B cell (primary cell): Measurements from ENCODE around the gene GGTLC3. TPM values are rescaled to one million over a fixed set of nuclear protein-coding genes. Genes with fewer than 3 reads are reported as not detected.
"Not testable (repeated sequence)": the region's sequence is repeated elsewhere in the genome, so short reads cannot be mapped to it uniquely, and the experiment has no call there.

Source experiments
- ATAC-seq: fragments of 200-7000 bp; cut with Tn5 transposase; one replicate; pipeline ENCODE4 v1.10.0; 2021; ENCODE audit warnings: low read depth, mild to moderate bottlenecking, moderate number of reproducible peaks, moderate library complexity
- CTCF ChIA-PET: fragments of 350-600 bp; sonication (Branson Sonifier 250); formaldehyde crosslinking; loops from one replicate; lab custom pipeline; 2021; ENCODE audit warnings: antibody characterized with exemption, inconsistent platforms; lab: Charles Lee
- POLR2A ChIA-PET: fragments of 350-600 bp; sonication (Branson Sonifier 250); formaldehyde crosslinking; loops from one replicate; lab custom pipeline; 2021; ENCODE audit warnings: antibody characterized with exemption; lab: Charles Lee
- DNase-seq: peaks from one replicate; pipeline ENCODE4 v3.0.0; 2013
- H2AFZ ChIP-seq: 2 replicates; pipeline ENCODE4 v1.6.1; 2012; ENCODE audit warnings: mild to moderate bottlenecking, low read depth, low read length; ENCODE audit not compliant: insufficient read depth, poor library complexity, severe bottlenecking
- H3K27ac ChIP-seq, 2 donors: 1 replicate in 1 of 2; 2 replicates in 1 of 2; pipeline ENCODE4 v1.5.1; 2012 to 2013; ENCODE audit warnings: low read length in 2 of 2, mild to moderate bottlenecking in 2 of 2, moderate library complexity in 1 of 2
- H3K27me3 ChIP-seq, 4 experiments: fragments of 200-600 bp in 1 of 4; sonication (generic) in 1 of 4; replicated peaks in 1 of 4; 1 replicate in 2 of 4; 2 replicates in 2 of 4; pipeline versions ENCODE4 v1.6.1 to v1.7.0; 2013 to 2016; ENCODE audit warnings: low read length in 3 of 4, mild to moderate bottlenecking in 2 of 4, mixed read lengths in 1 of 4, moderate library complexity in 1 of 4; ENCODE audit not compliant: insufficient read depth in 4 of 4, control insufficient read depth in 3 of 4; ENCODE audit errors: control extremely low read depth in 1 of 4
- H3K36me3 ChIP-seq, 2 experiments: replicated peaks in 1 of 2; 1 replicate in 1 of 2; 2 replicates in 1 of 2; pipeline versions ENCODE4 v1.6.1 to v1.7.1; 2013; ENCODE audit warnings: low read length in 1 of 2; ENCODE audit not compliant: insufficient read depth in 2 of 2, control insufficient read depth in 1 of 2; ENCODE audit errors: control extremely low read depth in 1 of 2, extremely low read depth in 1 of 2
- H3K4me1 ChIP-seq, 2 donors: fragments of 200-600 bp in 1 of 2; sonication (generic) in 1 of 2; 1 replicate in 1 of 2; 2 replicates in 1 of 2; pipeline versions ENCODE4 v1.5.1 to v1.6.1; 2013 to 2017; ENCODE audit warnings: low read length in 2 of 2; ENCODE audit not compliant: control insufficient read depth in 2 of 2, insufficient read depth in 2 of 2
- H3K4me2 ChIP-seq: replicated peaks from 2 replicates; pipeline ENCODE3; 2012; ENCODE audit warnings: mild to moderate bottlenecking, low read depth, low read length; ENCODE audit not compliant: poor library complexity, severe bottlenecking
- H3K4me3 ChIP-seq, 5 experiments: fragments of 200-600 bp in 1 of 5; sonication (generic) in 1 of 5; 1 replicate in 3 of 5; 2 replicates in 2 of 5; pipeline versions ENCODE4 v1.5.1 to v1.7.0; 2011 to 2016; ENCODE audit warnings: low read length in 4 of 5, mild to moderate bottlenecking in 4 of 5, low read depth in 2 of 5, control low read depth in 1 of 5, moderate library complexity in 1 of 5; ENCODE audit not compliant: insufficient read depth in 1 of 5; ENCODE audit errors: control extremely low read depth in 1 of 5, extremely low read depth in 1 of 5
- H3K79me2 ChIP-seq: fragments of 200-600 bp; sonication (generic); one replicate; pipeline ENCODE4 v1.6.0; 2016; ENCODE audit warnings: low read length; ENCODE audit not compliant: control insufficient read depth, insufficient read depth
- H3K9ac ChIP-seq: fragments of 200-600 bp; sonication (generic); 2 replicates; pipeline ENCODE4 v1.6.1; 2017; ENCODE audit warnings: mild to moderate bottlenecking, low read length, moderate library complexity
- H3K9me3 ChIP-seq, 3 donors: one replicate each; pipeline versions ENCODE4 v1.6.1 to v1.7.1; 2013; ENCODE audit warnings: low read length in 2 of 3; ENCODE audit not compliant: control insufficient read depth in 2 of 3, insufficient read depth in 1 of 3; ENCODE audit errors: control extremely low read depth in 1 of 3
- H4K20me1 ChIP-seq: 2 replicates; pipeline ENCODE4 v1.6.0; 2012; ENCODE audit warnings: mild to moderate bottlenecking, low read length; ENCODE audit not compliant: insufficient read depth, control insufficient read depth, poor library complexity, severe bottlenecking
- H3K27ac Mint-ChIP-seq: one replicate; pipeline ENCODE4 v1.8.0; 2021; ENCODE audit warnings: mixed read lengths
- H3K27me3 Mint-ChIP-seq: one replicate; pipeline ENCODE4 v1.8.0; 2021; ENCODE audit warnings: mixed read lengths
- H3K4me1 Mint-ChIP-seq: one replicate; pipeline ENCODE4 v1.8.0; 2021; ENCODE audit warnings: mixed read lengths
- H3K4me3 Mint-ChIP-seq: one replicate; pipeline ENCODE4 v1.8.0; 2021; ENCODE audit warnings: mixed read lengths
- H3K9me3 Mint-ChIP-seq: one replicate; pipeline ENCODE4 v1.8.0; 2022; ENCODE audit warnings: mixed read lengths; ENCODE audit not compliant: insufficient read depth
- WGBS: methylation state at CpG from one replicate; pipeline ENCODE4 v1.1.5; 2013; ENCODE audit warnings: missing lambda C conversion rate; ENCODE audit not compliant: insufficient coverage; 5-methylcytosine and 5-hydroxymethylcytosine counted together
- intact Hi-C: fragments of 100-400 bp; cut with micrococcal nuclease; formaldehyde crosslinking; loops from one replicate; pipeline ENCODE4 v1.10.0; 2022
- polyA minus RNA-seq: library from RNA; depleted of rRNA, polyadenylated mRNA; stranded (reverse); fragments of >200 nt; gene quantifications from 2 replicates; pipeline ENCODE4 v1.2.3, GENCODE V29; 2012
- polyA plus RNA-seq: library from polyadenylated mRNA; depleted of rRNA; stranded (reverse); fragments of >200 nt; gene quantifications from 2 replicates; pipeline ENCODE4 v1.2.3, GENCODE V29; 2012
- total RNA-seq, 2 donors: library from RNA; stranded (reverse); fragments of 120-200 nt in 1 of 2; gene quantifications; 1 replicate in 1 of 2; 2 replicates in 1 of 2; pipeline versions ENCODE4 v1.2.3 to v1.2.4, GENCODE V29; 2013 to 2022

The GGTLC3 gene
- total RNA-seq (not detected in 2 replicates), polyA plus RNA-seq (not detected in 2 replicates), polyA minus RNA-seq (not detected in 2 replicates)
- total RNA-seq (2013): not detected

DNA sequence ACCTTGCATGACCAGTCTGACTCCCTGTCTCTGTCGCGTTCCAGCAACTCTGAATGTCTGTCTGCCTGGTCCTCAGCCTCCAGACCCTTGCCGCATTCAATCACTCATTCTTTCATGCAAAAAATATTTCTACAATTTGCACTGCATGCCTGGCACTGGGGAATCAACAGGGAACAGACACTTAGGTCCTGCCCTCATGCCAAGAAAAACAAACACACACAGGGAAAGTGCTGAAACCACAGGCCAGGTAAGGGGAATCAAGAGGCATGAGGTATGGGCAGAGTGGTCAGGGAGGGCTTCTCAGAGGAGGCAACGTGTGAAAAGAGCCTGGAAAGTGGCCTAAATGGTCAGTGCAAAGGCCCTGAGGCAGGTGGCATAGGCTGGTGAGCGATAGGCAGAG is at the start of gene GGTLC3:
GGTLC3 (minus strand) TSS at position 101 of the 400 bp plus-strand sequence. CDS start 264 bp downstream, outside the sequence.
- H3K4me3 ChIP-seq, H3K79me2 ChIP-seq, H3K4me3 Mint-ChIP-seq, ATAC-seq, H3K9ac ChIP-seq, H3K27me3 ChIP-seq, H3K4me1 Mint-ChIP-seq, H3K4me2 ChIP-seq, H2AFZ ChIP-seq, H3K4me1 ChIP-seq, H3K9me3 ChIP-seq, H3K27ac ChIP-seq, H4K20me1 ChIP-seq, H3K27ac Mint-ChIP-seq, H3K27me3 Mint-ChIP-seq, DNase-seq, H3K36me3 ChIP-seq, intact Hi-C loops, POLR2A ChIA-PET, H3K9me3 Mint-ChIP-seq, CTCF ChIA-PET: not testable (repeated sequence)
- no CpG with 5 or more reads among the region's 5 CpGs for WGBS

- H3K4me2 ChIP-seq, H3K27ac Mint-ChIP-seq, H3K4me3 ChIP-seq, H3K4me1 Mint-ChIP-seq, POLR2A ChIA-PET, H3K27me3 ChIP-seq, H3K9me3 ChIP-seq, intact Hi-C loops, H3K27me3 Mint-ChIP-seq, H4K20me1 ChIP-seq, H3K79me2 ChIP-seq, H3K9ac ChIP-seq, H3K36me3 ChIP-seq, H3K9me3 Mint-ChIP-seq, CTCF ChIA-PET, H3K27ac ChIP-seq, H3K4me3 Mint-ChIP-seq, DNase-seq, H3K4me1 ChIP-seq, H2AFZ ChIP-seq, ATAC-seq: not testable (repeated sequence)
- no CpG with 5 or more reads among the region's 16 CpGs for WGBS
These were observed 42.4 kb upstream of the GGTLC3 start for GRCh38 chr22:18560099-18560974.

DNA sequence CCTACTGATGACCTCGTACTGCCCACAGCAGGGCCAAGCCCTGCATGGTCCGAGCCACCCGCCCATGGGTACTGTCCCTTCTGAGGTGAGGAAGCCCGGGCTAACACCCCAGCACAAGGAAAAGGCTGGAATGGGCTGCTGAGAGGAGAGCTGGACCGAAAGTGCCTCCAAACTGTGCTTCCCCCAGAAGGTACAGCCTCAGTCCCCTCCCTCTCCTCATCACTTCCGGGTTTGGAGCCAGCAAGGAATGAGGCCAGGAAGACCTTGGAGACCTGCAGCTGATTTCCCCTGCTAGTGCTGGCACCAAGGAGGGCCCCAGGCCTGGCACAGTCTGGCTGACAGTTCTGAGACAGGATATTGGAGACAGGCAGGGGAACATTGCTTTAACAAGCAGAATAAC is 41.0 kb upstream of the GGTLC3 start:
- H3K4me1 Mint-ChIP-seq, H3K4me3 Mint-ChIP-seq, CTCF ChIA-PET, H3K4me1 ChIP-seq, DNase-seq, POLR2A ChIA-PET, H4K20me1 ChIP-seq, H3K9me3 Mint-ChIP-seq, H3K27ac ChIP-seq, H3K36me3 ChIP-seq, ATAC-seq, H2AFZ ChIP-seq, H3K9me3 ChIP-seq, intact Hi-C loops, H3K4me2 ChIP-seq, H3K27ac Mint-ChIP-seq, H3K79me2 ChIP-seq, H3K4me3 ChIP-seq, H3K27me3 Mint-ChIP-seq, H3K27me3 ChIP-seq, H3K9ac ChIP-seq: not testable (repeated sequence)
- WGBS: no CpG with 5 or more reads among the region's 6 CpGs

- DNase-seq, H3K79me2 ChIP-seq, H3K27ac ChIP-seq, H3K9me3 Mint-ChIP-seq, H3K36me3 ChIP-seq, POLR2A ChIA-PET, H3K4me3 Mint-ChIP-seq, H2AFZ ChIP-seq, CTCF ChIA-PET, H4K20me1 ChIP-seq, H3K9me3 ChIP-seq, ATAC-seq, H3K27me3 ChIP-seq, H3K9ac ChIP-seq, H3K4me1 Mint-ChIP-seq, H3K4me1 ChIP-seq, intact Hi-C loops, H3K4me2 ChIP-seq, H3K27ac Mint-ChIP-seq, H3K27me3 Mint-ChIP-seq, H3K4me3 ChIP-seq: not testable (repeated sequence)
- no CpG with 5 or more reads among the region's 4 CpGs for WGBS
These were observed 40.6 kb upstream of the GGTLC3 start for GRCh38 chr22:18558516-18558915.
